ENCODE results near the gene KIAA1549.
"Not testable (repeated sequence)": the region's sequence is repeated elsewhere in the genome, so short reads cannot be mapped to it uniquely, and the experiment has no call there.

Gene KIAA1549

GRCh38 chr7:138941545-138941944 is 39.6 kb downstream of the KIAA1549 start:
- DNase-seq: no peak

DNA sequence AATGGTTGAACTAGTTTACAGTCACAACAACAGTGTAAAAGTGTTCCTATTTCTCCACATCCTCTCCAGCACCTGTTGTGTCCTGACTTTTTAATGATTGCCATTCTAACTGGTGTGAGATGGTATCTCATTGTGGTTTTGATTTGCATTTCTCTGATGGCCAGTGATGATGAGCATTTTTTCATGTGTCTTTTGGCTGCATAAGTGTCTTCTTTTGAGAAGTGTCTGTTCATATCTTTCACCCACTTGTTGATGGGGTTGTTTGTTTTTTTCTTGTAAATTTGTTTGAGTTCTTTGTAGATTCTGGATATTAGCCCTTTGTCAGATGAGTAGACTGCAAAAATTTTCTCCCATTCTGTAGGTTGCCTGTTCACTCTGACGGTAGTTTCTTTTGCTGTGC is 40.6 kb downstream of the KIAA1549 start:
- not testable (repeated sequence) for DNase-seq

DNA sequence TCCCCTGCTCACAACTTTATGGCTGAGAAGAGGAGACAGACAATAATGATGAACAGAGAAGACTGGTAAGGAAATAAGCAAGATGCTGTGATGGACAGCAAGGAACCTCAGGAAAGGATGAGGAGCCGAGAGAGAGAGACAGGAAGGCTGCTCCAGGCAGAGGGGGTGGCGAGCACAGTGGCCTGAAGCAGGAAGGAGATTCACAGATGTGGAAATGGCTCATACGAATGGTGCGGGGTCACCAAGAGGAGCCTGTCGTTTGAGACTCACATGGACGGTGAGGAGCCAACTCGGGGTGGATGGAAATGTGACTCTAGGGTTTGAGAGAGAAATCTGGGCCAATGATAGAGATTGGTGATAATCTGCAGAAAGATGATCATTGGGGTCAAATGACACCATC is 43.7 kb downstream of the KIAA1549 start:
- DNase-seq: no peak

DNA sequence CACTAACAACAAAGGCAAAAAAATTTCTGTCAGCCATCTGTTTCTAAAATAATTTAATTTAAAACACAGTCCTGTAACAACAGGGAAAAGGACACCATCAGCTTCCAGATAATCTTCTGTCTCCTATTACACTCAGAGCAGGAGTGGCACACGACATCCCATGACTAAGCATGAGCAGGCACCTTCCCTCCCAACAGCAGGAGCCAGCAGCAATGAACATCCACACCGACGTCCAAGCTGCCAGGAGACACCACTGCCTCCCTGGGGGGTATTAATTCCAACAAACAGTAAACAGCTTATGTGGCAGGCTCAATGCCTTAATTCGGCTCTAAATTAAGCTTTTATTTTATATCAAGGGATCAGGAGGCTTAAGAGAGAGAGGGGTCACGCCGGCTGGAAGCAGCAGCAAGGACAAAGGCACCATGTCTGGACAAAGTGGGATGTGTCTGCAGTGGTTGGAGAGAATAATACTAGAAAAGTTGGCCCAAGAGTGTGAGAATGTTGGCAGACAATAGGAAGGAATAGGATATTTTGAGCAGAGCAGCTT is 45.7 kb downstream of the KIAA1549 start:
- no peak for DNase-seq

DNA sequence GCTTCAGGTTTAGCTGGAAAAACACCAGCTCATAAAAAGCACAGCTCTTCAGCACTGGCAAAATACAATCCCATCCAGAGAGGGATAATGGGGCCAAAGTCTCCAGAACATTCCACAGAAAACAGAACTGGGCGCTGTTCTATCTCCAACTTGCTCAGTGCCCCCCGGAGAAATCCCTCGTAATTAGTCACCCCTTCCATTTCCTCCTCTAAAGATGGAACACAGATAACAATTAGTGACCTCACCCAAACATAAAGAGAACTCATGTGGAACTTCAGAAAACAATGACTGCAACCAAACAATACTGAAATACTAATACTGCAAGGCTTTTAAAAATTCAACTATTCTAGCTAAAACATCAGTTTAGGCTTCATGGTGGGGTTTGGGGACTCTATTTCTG is 46.3 kb downstream of the KIAA1549 start:
- DNase-seq: no peak

DNA sequence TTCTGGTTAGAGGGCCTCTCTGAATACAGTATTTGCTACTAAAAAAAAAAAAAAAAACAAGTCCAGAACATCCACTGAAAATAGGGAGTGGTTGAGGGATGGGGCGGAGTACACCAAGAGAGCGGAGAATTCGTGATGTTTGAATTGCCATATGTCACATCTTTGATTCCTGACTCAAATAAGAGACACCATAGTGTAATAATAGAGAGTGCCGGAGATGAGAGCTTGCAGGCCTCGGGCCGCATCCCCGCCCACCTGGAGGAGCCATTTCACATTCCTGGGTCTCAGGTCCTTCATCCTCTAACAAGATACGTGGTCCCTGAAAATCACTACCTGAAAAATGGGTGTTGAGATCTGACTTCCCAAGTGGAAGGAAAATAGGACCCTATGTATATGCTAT is 46.8 kb downstream of the KIAA1549 start:
- DNase-seq: no peak

- DNase-seq: no peak
Observed at GRCh38 chr7:138932870-138933269, 48.3 kb downstream of the KIAA1549 start.

GRCh38 chr7:138932427-138932826 is 48.8 kb downstream of the KIAA1549 start:
- DNase-seq: no peak

GRCh38 chr7:138929969-138930368 is 51.2 kb downstream of the KIAA1549 start:
- DNase-seq: no peak

GRCh38 chr7:138926241-138926612 is 55.0 kb downstream of the KIAA1549 start:
- no peak for DNase-seq

- no peak for DNase-seq
Observed at GRCh38 chr7:138924501-138925225, 56.5 kb downstream of the KIAA1549 start.

GRCh38 chr7:138921277-138921676 is 59.9 kb downstream of the KIAA1549 start:
- no peak for DNase-seq

DNA sequence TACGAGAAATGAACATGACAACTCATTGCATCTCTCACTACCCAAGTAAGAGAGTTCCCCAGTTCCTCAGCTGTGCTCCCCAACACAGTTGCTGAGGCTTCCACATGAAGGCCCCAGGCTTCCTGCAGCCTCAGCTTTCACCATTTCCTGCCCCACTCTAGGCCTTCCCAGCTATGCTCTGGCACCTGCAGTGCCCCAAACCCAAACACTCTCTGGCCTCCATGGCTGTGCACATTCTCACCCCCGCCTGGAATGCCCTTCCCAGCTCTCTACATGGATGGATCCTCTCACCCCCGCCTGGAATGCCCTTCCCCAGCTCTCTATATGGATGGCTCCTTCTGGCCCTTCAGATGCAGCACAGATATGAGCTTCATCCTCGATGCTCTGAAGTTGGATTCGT is 61.3 kb downstream of the KIAA1549 start:
- DNase-seq: no peak

DNA sequence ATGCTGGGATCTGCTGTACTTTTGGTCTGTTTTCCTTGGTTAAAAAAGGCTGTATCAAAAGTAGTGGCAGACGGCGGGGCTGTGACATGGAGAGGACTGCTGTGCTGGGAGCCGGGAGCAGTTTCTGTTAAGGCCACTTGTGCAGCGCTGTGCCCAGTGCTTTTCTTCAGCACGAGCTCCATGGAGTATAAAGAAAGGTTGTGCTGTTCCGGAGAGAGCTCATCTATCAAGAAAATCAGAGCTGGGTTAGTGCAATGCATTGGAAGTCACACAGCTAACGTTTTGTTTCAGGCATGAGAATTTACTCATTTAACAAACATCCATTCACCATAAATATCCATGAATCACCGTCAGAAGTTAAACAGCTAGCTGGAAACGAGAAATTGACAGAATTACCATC is 62.0 kb downstream of the KIAA1549 start:
- no peak for DNase-seq

- no peak for DNase-seq
Observed at GRCh38 chr7:138918756-138919155, 62.4 kb downstream of the KIAA1549 start.

DNA sequence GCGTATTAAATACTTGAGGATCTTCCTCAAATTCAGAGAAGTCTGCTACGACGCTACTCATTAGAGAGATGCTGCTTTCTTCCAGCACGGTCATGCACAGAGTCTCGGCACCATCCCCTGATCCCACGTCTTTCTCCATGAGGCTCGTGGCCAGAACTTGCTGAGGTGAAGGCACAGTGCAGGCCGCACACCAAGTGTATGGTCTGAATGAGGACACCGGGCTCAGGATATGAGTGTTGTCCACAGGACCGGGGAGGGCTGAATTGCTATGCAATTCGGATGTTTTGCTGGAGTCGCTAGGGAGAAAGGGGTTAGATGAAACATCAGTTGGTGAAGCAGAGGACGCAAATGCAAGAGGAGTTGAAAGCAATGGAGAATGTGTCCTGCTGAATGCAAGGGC is 63.0 kb downstream of the KIAA1549 start:
- no peak for DNase-seq

DNA sequence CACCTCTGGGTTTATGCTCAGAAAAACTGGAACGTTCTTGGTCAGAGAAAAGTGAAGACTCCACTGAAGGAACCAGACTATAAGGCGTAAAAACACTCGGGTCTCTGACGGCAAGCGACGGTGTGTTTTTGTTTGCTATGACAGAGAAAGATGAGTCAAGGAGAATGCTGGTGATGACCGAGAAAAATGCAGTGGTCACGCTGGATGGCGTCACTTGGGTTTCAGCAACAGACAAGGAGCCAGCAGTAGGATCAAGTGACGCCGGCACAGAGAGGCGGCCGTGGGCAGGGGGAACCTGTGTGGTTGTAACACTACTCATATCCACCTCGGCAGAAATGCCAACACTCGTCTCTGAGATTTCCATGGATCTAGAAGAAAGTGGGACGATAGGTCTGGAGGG is 63.4 kb downstream of the KIAA1549 start:
- DNase-seq: no peak

- DNase-seq: no peak
Observed at GRCh38 chr7:138916731-138917130, 64.5 kb downstream of the KIAA1549 start.

DNA sequence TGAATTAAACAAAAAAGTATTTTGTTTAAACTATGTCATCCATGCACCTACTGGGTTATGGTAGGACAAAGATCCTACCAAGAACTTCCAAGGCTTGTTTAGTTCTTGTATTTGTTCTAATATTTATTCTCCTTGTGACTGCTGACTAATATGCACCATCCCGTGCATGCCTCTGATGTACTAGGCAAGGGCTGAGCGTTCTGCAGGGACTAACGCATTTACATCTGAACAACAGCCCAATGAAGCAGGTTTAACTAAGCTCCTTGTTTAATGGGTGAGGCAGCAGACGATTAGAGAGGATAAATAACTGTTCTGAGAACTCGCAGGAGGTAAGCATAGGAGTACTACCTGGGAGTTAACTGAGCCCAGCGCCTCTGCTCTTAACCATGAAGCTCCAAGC is 64.9 kb downstream of the KIAA1549 start:
- no peak for DNase-seq

DNA sequence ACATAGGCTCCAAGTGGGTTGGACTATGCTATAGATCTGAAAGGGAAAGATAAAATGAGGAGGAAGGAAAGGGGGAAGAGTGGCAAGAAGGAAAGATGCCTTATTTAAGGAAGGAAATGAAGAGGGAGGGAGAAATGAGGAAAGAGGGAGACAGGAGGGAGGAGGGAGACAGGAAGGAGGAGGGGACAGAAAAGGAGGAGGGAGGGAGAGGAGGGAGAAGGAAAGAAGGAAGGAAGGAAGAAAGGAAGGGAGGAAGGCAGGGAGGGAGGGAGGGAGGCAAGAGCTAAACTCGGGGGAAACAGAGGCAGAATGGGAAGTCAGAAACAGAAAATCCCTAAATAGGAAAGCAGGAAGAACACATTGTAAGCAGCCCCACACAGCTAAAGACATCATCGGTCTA is 67.4 kb downstream of the KIAA1549 start:
- no peak for DNase-seq

- DNase-seq: no peak
Observed at GRCh38 chr7:138911007-138911406, 70.2 kb downstream of the KIAA1549 start.

DNA sequence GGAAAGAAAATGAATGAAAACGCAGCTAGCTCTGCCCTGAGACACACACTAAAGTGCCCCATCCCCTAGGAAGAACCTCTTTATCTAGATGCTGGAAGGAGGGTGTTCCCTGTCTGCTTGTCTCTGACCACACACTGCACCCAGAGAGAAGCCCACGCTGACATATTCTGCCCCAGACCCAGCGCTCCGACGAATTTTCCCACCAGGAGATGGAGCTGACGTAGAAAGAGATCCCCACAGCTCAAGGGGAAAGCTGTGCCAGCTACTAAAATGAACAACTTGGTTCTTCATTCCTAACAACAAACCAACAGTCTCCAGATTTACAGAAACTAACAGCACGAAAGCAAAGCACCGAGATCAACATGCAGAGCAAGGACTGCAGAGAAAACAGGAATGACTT is 73.3 kb downstream of the KIAA1549 start:
- DNase-seq: no peak

DNA sequence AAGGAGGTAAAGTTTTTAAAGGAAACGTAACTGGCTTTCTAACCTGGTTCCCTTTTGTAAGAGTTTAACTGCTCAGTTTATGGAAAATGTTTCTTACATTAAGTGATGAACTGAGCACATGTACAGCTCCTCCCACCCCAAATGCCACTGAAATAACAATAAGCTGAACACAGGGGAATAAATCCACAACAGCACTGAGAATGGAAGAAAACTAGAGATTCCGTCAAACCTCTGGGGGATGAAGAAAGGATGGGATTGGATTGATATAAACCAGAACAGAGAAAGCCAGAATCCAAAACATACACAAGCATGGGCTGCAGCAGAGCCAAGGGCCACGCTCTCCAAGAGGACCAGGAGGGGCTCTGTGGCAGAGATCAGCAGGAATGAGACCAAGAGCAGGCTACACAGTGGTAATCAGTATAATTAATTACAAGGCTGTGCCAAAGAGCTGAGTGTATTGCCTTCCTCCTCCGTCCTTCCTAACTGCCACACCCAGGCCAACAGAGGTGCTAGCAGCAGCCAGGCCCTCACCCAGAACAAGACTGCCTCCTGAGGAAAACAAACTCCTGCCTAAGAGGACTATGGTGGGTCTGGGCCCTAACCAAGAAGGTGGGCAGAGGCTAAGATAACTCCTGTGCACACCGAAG is 73.9 kb downstream of the KIAA1549 start:
- DNase-seq: no peak

DNA sequence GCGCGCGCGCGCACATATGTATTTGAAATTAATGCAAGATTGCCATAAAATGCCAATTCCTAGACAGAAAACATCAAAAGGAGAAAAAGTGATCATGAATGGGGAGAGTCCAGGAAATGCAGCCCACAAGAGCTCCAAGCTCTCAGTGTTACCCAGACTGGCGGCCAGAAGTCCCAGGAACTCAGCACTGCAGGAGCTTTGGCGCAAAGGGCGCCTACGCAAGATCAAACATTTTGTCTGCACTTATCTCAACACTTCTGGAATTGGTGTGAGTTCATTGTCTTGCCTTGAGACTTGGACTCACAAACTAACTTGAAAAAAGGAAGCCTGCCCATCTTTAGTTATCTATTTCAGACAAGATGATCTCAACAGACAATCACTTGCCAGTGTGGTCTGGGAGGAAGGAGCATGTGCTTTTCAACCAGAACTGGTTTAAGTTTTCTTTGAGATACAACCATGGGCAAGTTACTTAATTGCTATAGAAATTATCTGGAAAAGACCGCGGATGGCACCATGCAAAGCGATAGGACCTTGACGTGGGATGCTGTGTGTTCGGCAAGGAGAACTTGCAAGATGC is 77.2 kb downstream of the KIAA1549 start:
- DNase-seq: no peak
